ENCODE results near the gene MED28.
"Not testable (repeated sequence)": the region's sequence is repeated elsewhere in the genome, so short reads cannot be mapped to it uniquely, and the experiment has no call there.

MED28 gene

DNA sequence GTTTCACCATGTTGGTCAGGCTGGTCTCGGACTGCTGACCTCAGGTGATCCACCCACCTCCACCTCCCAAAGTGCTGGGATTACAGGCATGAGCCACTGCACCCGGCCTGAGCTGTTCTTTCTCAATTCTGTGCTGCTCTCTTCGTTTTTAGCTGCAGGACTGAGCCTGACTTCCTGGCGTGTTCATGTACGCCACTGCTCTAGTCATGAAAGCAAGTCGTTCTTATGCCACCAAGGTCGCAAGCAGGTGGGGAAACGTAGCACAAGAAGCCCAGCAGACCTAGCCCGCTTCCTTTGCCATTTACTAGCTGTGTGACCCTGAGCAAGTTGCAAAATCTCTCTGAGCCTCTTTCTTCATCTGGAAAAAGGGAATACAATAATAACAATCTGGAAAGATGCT, 43.4 kb downstream of the MED28 start:
- H4K20me1 ChIP-seq (ENCODE audit: insufficient read depth, low read length): no peaks in the 10 kb centered on the region
- H3K9me3 ChIP-seq (replicated peaks; ENCODE audit: insufficient read depth, low read length): no peaks in the 10 kb centered on the region
- TF ChIP-seq, protein P1, sequence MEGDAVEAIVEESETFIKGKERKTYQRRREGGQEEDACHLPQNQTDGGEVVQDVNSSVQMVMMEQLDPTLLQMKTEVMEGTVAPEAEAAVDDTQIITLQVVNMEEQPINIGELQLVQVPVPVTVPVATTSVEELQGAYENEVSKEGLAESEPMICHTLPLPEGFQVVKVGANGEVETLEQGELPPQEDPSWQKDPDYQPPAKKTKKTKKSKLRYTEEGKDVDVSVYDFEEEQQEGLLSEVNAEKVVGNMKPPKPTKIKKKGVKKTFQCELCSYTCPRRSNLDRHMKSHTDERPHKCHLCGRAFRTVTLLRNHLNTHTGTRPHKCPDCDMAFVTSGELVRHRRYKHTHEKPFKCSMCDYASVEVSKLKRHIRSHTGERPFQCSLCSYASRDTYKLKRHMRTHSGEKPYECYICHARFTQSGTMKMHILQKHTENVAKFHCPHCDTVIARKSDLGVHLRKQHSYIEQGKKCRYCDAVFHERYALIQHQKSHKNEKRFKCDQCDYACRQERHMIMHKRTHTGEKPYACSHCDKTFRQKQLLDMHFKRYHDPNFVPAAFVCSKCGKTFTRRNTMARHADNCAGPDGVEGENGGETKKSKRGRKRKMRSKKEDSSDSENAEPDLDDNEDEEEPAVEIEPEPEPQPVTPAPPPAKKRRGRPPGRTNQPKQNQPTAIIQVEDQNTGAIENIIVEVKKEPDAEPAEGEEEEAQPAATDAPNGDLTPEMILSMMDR (IDR thresholded peaks at IDR 0.05; ENCODE audit: low read length): no peak
- no peak for TF ChIP-seq EZH2 (optimal IDR thresholded peaks at IDR 0.05; ENCODE audit: low read depth, low read length)
- no peak for TF ChIP-seq EZH2phosphoT487 (IDR thresholded peaks at IDR 0.05; ENCODE audit: low read length)
- H3K36me3 ChIP-seq (replicated peaks; ENCODE audit: insufficient read depth, low read length): no peaks in the 10 kb centered on the region
- no peak overlapping the region for H3K4me2 ChIP-seq (ENCODE audit: low read depth, low read length)
- no peak overlapping the region for H3K9ac ChIP-seq (ENCODE audit: low read length)
- H3K27me3 ChIP-seq (replicated peaks; ENCODE audit: insufficient read depth, low read length): no peaks in the 10 kb centered on the region
- no peaks in the 10 kb centered on the region for H3K79me2 ChIP-seq (ENCODE audit: low read length)
- H3F3A ChIP-seq (ENCODE audit: insufficient read depth, low read length): no peaks in the 10 kb centered on the region
- H3K9me2 ChIP-seq (replicated peaks; ENCODE audit: insufficient read depth, low read length): no peaks in the 10 kb centered on the region
- H3K4me1 ChIP-seq (ENCODE audit: low read length): 0 out of 2 replicates have a peak, but pooled peaks cover 3% of the 10 kb centered on the region
- no peak overlapping the region for H3K27ac ChIP-seq (ENCODE audit: low read length)
- no peak for DNase-seq
- H3K4me3 ChIP-seq (ENCODE audit: low read length): no peak overlapping the region
- no peak overlapping the region for H2AFZ ChIP-seq (ENCODE audit: low read length)

DNA sequence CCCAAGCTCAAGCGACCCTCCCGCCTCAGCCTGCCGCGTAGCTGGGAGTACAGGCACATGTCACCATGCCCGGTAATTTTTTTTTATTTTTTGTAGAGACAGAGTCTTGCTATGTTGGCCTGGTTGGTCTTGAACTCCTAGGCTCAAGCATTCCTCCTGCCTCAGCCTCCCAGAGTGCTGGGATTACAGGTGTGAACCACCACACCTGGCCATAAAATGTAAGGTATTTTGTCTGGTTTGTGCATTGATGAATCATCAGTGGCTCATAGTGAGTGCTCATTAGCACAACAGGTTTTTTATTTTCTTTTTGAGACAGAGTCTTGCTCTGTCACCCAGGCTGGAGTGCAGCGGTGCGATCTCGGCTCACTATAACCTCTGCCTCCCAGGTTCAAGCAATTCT, 44.8 kb downstream of the MED28 start:
- H3K9ac ChIP-seq (ENCODE audit: low read length); H3K9me2 ChIP-seq (replicated peaks; ENCODE audit: insufficient read depth, low read length); H3K4me2 ChIP-seq (ENCODE audit: low read depth, low read length); H3F3A ChIP-seq (ENCODE audit: insufficient read depth, low read length); H3K4me1 ChIP-seq (ENCODE audit: low read length); H3K27ac ChIP-seq (ENCODE audit: low read length); H3K4me3 ChIP-seq (ENCODE audit: low read length); H3K9me3 ChIP-seq (replicated peaks; ENCODE audit: insufficient read depth, low read length); H4K20me1 ChIP-seq (ENCODE audit: insufficient read depth, low read length); DNase-seq; H3K79me2 ChIP-seq (ENCODE audit: low read length); H3K36me3 ChIP-seq (replicated peaks; ENCODE audit: insufficient read depth, low read length); H2AFZ ChIP-seq (ENCODE audit: low read length); H3K27me3 ChIP-seq (replicated peaks; ENCODE audit: insufficient read depth, low read length): not testable (repeated sequence)

DNA sequence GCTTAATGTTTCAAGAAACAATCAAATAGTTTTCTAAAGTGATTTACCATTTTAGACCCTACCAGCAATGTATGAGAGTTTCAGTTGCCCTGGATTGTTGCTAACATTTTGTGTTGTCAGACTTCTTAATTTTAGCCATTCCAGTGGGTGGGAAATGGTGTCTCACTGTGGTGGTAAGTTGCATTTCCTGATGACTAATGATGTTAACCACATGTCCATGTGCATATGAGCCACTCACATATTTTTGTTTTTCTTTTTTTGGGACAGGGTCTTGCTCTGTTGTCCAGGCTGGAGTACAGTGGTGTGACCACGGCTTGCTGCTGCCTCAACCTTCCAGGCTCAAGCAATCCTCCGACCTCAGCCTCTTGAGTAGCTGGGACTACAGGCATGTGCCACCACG, 48.3 kb downstream of the MED28 start:
- Histone ChIP-seq H3K4me2 (ENCODE audit: low read depth, low read length) (no peak overlapping the region), H3K9me3 (replicated peaks; ENCODE audit: insufficient read depth, low read length) (no peaks in the 10 kb centered on the region), H3K79me2 (ENCODE audit: low read length) (no peaks in the 10 kb centered on the region), H3K27me3 (replicated peaks; ENCODE audit: insufficient read depth, low read length) (no peaks in the 10 kb centered on the region), H3K4me3 (ENCODE audit: low read length) (no peak overlapping the region), H3K9me2 (replicated peaks; ENCODE audit: insufficient read depth, low read length) (no peaks in the 10 kb centered on the region), H4K20me1 (ENCODE audit: insufficient read depth, low read length) (no peaks in the 10 kb centered on the region), H3K4me1 (ENCODE audit: low read length) (0 out of 2 replicates have a peak, but pooled peaks cover 3% of the 10 kb centered on the region), H3F3A (ENCODE audit: insufficient read depth, low read length) (no peaks in the 10 kb centered on the region), H2AFZ (ENCODE audit: low read length) (no peak overlapping the region), H3K27ac (ENCODE audit: low read length) (no peak overlapping the region), H3K36me3 (replicated peaks; ENCODE audit: insufficient read depth, low read length) (no peaks in the 10 kb centered on the region), H3K9ac (ENCODE audit: low read length) (no peak overlapping the region)
- no peak for TF ChIP-seq EZH2 (optimal IDR thresholded peaks at IDR 0.05; ENCODE audit: low read depth, low read length)
- TF ChIP-seq EZH2phosphoT487 (IDR thresholded peaks at IDR 0.05; ENCODE audit: low read length): no peak
- TF ChIP-seq, protein P1 (IDR thresholded peaks at IDR 0.05; ENCODE audit: low read length): no peak
- peak; percentile 27 for DNase-seq

DNA sequence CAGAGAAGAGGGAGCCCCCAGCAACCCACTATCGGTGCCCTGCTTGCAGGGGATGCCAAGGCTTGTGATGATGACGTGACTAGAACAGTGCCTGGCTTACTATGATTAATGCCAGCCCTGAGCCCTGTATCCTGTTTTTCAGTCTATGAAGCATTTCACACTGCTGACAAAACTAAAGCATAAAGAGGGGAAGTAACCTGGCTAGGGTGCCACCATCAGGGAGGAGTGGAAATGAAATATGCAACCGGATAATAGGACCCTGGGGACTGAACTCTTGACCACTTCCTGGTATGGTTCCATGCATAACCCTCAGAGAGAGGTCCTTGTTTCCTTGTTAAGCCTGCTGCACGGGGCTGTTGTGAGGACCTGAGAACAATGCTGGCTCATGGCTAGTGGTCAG, 50.3 kb downstream of the MED28 start:
- Histone ChIP-seq H3K9me2 (replicated peaks; ENCODE audit: insufficient read depth, low read length) (no peaks in the 10 kb centered on the region), H3K9me3 (replicated peaks; ENCODE audit: insufficient read depth, low read length) (no peaks in the 10 kb centered on the region), H2AFZ (ENCODE audit: low read length) (no peak overlapping the region), H3K4me3 (ENCODE audit: low read length) (no peak overlapping the region), H3K4me1 (ENCODE audit: low read length) (0 out of 2 replicates have a peak, but pooled peaks cover 3% of the 10 kb centered on the region), H3F3A (ENCODE audit: insufficient read depth, low read length) (no peaks in the 10 kb centered on the region), H3K27ac (ENCODE audit: low read length) (no peak overlapping the region), H4K20me1 (ENCODE audit: insufficient read depth, low read length) (no peaks in the 10 kb centered on the region), H3K4me2 (ENCODE audit: low read depth, low read length) (no peak overlapping the region), H3K27me3 (replicated peaks; ENCODE audit: insufficient read depth, low read length) (no peaks in the 10 kb centered on the region), H3K36me3 (replicated peaks; ENCODE audit: insufficient read depth, low read length) (no peaks in the 10 kb centered on the region), H3K79me2 (ENCODE audit: low read length) (no peaks in the 10 kb centered on the region), H3K9ac (ENCODE audit: low read length) (no peak overlapping the region)
- DNase-seq: no peak
- TF ChIP-seq EZH2phosphoT487 (IDR thresholded peaks at IDR 0.05; ENCODE audit: low read length) (no peak), EZH2 (optimal IDR thresholded peaks at IDR 0.05; ENCODE audit: low read depth, low read length) (no peak)
- TF ChIP-seq, protein P1 (IDR thresholded peaks at IDR 0.05; ENCODE audit: low read length): no peak

Data from MM.1S (cell line).